ENCODE data around the gene OGFR.

GRCh38 chr20:62850333-62850974, 45.8 kb downstream of the OGFR start:
- TF ChIP-seq, protein P1, sequence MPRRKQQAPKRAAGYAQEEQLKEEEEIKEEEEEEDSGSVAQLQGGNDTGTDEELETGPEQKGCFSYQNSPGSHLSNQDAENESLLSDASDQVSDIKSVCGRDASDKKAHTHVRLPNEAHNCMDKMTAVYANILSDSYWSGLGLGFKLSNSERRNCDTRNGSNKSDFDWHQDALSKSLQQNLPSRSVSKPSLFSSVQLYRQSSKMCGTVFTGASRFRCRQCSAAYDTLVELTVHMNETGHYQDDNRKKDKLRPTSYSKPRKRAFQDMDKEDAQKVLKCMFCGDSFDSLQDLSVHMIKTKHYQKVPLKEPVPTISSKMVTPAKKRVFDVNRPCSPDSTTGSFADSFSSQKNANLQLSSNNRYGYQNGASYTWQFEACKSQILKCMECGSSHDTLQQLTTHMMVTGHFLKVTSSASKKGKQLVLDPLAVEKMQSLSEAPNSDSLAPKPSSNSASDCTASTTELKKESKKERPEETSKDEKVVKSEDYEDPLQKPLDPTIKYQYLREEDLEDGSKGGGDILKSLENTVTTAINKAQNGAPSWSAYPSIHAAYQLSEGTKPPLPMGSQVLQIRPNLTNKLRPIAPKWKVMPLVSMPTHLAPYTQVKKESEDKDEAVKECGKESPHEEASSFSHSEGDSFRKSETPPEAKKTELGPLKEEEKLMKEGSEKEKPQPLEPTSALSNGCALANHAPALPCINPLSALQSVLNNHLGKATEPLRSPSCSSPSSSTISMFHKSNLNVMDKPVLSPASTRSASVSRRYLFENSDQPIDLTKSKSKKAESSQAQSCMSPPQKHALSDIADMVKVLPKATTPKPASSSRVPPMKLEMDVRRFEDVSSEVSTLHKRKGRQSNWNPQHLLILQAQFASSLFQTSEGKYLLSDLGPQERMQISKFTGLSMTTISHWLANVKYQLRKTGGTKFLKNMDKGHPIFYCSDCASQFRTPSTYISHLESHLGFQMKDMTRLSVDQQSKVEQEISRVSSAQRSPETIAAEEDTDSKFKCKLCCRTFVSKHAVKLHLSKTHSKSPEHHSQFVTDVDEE (CRISPR knock-in tag; IDR thresholded peaks at IDR 0.05), result no peak
- TF ChIP-seq ZNF565 (CRISPR knock-in tag; conservative IDR thresholded peaks at IDR 0.05; ENCODE audit: low read depth), result no peak
- TF ChIP-seq ARNTL (CRISPR knock-in tag; IDR thresholded peaks at IDR 0.05; ENCODE audit: borderline replicate concordance, low read depth), result no peak
- TF ChIP-seq, protein P2, sequence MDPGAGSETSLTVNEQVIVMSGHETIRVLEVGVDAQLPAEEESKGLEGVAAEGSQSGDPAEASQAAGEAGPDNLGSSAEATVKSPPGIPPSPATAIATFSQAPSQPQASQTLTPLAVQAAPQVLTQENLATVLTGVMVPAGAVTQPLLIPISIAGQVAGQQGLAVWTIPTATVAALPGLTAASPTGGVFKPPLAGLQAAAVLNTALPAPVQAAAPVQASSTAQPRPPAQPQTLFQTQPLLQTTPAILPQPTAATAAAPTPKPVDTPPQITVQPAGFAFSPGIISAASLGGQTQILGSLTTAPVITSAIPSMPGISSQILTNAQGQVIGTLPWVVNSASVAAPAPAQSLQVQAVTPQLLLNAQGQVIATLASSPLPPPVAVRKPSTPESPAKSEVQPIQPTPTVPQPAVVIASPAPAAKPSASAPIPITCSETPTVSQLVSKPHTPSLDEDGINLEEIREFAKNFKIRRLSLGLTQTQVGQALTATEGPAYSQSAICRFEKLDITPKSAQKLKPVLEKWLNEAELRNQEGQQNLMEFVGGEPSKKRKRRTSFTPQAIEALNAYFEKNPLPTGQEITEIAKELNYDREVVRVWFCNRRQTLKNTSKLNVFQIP (CRISPR knock-in tag; IDR thresholded peaks at IDR 0.05; ENCODE audit: borderline replicate concordance, low read depth), result no peak
- no peak for TF ChIP-seq PATZ1 (CRISPR knock-in tag; IDR thresholded peaks at IDR 0.05; ENCODE audit: borderline replicate concordance)
- TF ChIP-seq, protein P3, sequence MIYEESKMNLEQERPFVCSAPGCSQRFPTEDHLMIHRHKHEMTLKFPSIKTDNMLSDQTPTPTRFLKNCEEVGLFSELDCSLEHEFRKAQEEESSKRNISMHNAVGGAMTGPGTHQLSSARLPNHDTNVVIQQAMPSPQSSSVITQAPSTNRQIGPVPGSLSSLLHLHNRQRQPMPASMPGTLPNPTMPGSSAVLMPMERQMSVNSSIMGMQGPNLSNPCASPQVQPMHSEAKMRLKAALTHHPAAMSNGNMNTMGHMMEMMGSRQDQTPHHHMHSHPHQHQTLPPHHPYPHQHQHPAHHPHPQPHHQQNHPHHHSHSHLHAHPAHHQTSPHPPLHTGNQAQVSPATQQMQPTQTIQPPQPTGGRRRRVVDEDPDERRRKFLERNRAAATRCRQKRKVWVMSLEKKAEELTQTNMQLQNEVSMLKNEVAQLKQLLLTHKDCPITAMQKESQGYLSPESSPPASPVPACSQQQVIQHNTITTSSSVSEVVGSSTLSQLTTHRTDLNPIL (CRISPR knock-in tag; IDR thresholded peaks at IDR 0.05; ENCODE audit: low read depth), result no peak
- no peak for TF ChIP-seq OSR1 (CRISPR knock-in tag; IDR thresholded peaks at IDR 0.05)
- no peak for TF ChIP-seq ISL1 (CRISPR knock-in tag; IDR thresholded peaks at IDR 0.05)

Measured in SK-N-SH treated with all-trans-retinoic acid at 6 μM for 48 hours (cell line).